HG03139 (cell line): ENCODE results near the gene RPL34.
"Not testable (repeated sequence)": the region's sequence is repeated elsewhere in the genome, so short reads cannot be mapped to it uniquely, and the experiment has no call there.

Experiments
- ATAC-seq: cut with Tn5 transposase; IDR thresholded peaks from one replicate; pipeline ENCODE4 v1.9.1; 2021; ENCODE audit not compliant: unreplicated experiment

The RPL34 gene

DNA sequence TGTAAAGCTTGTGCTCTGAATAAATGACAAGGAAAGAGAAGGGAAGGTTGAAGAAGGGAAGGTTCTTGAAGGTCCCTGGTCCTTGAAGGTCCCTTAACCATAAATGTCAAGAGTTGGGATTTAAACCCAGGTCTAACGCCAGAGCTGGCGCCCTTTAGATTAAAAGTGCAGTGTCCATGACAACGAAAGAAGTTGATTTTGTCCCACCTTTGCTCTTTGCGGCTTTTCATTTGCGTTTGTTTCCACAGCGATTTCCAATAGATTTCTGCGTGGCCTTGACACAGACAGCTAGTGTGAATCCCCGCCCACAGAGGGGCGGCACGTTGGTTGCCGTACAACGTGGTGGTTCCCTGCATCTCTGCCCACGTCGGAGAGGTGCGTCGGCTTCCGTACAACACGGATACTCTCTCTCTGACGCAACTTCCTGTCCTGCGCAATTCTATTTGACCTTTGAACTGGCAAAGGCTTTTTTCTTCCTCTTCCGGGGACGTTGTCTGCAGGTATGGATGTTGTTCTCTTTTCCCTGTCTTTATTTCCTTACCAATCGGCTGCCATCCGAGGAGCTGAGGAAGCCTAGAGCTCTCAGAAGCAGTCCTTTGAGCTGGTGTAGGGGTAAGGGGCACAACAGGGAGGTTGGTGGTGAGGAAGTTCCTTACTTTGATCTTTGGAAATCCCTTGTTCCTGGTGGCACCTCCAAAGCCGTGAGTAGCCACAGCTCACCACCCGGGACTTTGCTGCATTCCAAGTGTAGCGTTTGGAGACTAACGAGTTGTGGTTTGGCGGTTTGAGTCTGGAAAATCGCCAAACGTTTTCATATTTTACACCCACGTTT is at the start of gene RPL34:
Gene RPL34 (plus strand): TSS at position 476 of the 832 bp plus-strand sequence. CDS start 1,384 bp downstream, outside the sequence.
- ATAC-seq: peak; percentile 100

DNA sequence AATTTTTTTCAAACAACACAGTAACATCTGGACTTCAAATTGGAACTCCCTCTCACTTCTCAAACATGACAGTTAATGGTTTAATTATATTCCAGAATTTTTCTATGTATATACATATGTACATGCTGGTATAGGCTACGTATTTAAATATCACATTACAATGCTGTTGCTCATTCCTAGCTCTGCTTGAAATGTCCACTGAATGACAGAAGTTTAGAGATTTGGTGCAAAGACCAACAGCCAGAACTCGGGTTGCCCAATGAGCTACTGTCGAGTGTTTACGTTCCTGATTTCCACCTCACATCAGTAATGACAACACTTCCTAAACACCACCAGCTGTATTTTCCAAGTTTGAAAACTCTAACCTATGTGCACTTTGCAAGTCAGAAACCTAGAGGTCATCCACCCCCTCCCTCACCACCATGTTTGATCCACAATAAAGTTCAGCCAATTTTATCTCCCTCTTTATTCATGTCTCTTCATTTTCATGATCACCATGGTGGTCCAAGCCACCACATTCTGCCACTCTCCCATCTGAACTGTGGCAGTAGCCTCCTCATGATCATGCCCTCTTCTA is 49.3 kb upstream of the RPL34 start:
- no peak for ATAC-seq

DNA sequence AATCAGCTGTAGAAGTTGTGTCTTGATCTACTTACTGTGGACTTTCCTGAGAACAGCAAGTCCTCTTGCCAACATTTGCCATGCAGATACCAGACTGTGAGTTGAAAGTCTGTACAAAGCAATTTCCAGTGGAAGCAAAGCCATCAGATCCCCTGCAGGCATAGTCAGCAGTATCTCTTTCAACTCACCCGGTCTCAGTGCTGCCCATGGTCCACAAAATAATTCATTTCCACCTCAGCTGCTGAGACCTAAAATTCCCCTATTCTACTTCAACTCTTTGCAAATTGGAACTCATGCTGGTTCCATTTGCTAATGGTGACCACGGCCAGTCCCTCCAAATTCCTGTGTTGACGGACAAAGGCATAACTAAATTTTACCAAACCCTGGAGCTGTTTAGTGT is 46.0 kb upstream of the RPL34 start:
- ATAC-seq: no peak

DNA sequence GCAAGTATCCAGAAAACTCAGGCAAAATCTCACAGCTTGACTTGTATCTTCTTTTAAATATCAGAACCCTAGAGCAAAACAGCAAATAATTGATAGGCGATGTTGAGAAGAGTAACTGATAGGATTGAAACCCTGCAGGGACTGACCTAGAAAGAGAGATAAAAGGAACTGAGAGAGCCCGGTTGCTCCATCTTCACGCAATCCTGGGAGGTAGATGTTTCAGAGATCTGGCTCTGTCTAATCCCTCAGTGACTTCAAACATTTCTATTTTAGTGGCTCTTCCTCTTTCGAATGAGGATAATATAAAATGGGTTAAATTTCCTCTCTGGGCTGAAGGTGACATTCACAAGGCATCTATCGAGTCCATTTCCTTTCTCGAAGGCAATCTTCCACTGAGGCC is 39.3 kb upstream of the RPL34 start:
- ATAC-seq: no peak

DNA sequence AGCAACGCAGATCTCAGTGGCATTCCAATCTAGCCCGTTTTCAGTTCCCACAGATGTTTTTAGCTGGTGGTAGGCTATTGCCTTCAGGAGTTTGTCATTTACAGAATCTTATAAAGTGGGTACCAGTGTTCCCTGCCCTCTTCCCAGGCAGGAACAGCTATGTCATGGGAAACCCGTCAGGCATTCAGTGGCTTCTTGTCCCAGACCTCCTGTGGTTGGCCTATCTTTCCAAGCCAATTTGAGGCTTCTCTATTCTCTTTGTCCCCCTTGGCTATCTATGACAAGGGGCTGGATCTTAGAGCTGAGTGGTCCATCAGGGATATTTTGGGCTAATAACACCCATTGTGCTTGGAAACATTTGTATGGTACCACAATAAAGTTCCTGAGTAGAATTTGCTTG is 33.6 kb upstream of the RPL34 start:
- ATAC-seq: no peak

DNA sequence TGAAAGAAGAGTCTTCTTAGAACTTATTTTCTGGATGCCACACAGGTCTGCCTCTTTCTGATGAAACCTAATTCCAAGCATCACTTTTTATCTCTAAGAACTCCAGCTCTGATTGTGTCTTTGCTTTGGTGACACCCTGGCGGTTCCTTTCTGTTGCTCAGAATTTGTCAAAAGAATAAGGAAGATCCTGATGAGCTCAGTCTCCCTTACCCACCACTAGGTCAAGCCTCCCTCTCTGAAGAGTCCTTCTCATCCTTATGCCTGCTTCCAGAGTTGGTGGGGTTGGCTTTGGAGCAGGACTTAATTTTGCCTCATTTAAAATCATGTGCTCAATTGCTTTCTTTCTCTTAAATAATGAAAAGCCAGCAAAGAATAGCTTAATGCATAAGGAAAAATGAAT is 31.5 kb upstream of the RPL34 start:
- no peak for ATAC-seq

DNA sequence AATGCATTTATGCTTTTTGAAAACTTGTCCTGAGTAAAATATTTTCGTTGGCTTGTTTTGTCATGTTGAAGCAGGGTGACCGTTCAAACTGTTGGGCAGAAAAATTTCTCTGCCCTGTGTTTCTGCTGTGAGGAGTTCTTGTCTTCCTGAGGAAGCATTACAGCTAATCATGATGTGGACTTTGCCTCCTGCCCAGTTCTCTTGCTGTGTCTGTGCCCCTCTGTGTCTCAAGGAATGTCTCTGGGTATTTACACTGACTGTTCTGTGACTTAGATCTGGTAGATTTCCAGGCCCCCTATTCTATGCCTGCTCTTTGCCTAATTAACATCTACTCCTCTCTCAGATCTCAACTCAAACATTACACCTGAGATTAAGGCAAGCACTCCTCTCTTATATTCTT is 30.4 kb upstream of the RPL34 start:
- no peak for ATAC-seq

DNA sequence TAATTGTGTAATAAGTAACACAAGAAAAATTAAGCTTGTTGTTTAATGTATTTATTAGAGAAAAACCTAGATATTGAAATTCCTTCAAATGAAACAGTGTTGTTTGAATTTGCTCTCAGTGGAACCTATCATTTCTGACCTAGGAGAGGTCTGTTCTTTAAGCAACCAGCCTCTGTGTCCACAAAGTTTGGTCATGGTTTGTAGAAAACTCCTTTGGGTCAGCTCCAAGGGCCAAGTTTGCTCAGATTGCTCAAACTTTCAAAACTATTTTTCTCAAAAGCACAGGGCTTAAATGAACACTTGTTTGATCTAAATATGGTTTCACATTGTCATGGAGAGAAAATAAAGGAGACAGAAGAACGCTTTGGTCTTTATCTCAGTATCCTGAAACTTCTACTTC is 29.6 kb upstream of the RPL34 start:
- ATAC-seq: no peak

DNA sequence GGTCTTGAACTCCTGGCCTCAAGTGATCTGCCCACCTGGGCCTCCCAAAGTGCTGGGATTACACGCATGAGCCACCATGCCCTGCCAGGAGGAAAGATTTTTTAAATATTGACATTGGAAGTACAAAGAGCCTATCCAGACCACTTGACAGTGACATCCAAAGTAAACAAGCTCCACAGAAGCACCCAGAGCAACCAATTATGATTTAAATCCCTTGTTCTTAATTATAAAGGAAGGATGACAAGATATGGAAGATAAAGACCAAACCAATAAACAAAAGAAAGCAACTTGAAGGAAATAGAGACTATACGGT is 27.7 kb upstream of the RPL34 start:
- ATAC-seq: no peak

DNA sequence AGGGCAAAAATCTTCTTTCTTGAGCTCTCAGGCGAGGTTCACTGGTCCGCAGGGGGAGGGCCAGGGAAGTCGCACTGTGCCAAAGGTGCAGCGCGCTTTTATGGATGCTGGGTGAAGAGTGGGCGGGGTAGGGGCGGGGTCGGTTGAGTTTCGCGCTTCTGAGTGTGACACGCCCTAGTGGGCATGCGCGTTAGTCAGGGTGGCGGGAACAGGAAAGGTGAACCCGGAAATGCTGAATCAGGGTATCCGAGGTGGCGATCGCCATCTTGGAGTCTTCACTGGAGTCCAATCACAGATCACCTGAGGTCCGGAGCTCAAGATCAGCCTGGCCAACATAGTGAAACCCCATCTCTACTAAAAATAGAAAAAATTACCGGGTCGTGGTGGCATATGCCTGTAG is 26.1 kb upstream of the RPL34 start:
- not testable (repeated sequence) for ATAC-seq

DNA sequence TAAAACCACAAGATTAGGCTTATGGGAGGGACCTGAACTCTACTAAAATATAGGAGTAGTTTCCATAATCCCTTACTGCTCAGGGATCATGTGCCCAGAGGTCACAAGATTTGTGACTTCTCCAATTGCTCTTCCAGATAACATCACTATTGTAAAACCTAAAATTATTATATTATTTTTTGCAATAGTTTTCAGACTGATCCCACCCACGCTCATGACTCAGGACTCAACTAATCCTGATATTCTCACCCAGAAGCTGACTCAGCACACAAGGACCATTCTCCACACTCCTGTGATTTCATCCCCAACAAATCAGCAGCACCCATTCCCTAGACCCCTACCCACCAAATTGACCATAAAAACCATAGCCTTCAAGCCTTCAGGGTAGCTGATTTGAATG is 24.0 kb upstream of the RPL34 start:
- no peak for ATAC-seq

DNA sequence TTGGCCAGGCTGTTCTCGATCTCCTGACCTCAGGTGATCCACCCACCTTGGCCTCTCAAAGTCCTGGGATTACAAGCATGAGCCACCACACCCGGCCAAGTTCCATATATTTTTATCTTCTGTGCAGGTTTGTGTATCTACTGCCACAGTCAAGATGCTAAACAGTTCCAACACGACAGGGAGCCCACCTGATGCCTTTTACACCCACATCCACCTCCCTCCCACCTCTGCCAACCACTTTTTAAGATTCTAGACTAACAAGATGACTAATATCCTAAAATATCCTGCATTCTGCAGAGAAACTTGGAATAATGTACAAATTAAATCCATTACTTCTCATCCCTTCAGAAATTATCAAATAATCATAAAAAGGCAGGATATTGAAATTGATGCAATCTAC is 19.3 kb upstream of the RPL34 start:
- no peak for ATAC-seq

DNA sequence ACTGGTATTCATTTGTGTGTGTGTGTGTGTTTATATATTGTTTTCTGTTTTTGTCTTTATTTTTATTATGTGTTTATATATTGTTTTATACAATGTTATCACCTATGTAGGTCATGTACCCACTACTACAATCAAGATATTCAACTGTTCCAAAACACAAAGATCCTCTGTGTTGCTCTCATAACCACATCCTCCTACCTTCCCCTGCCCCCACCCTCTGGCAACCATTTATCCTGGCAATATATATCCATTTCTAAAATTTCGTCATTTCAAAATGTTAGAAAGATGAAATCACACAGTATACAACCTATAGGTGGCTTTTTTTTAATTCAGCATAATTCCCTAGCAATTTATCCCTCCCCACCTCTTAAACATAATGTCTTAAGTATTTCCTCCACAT is 18.8 kb upstream of the RPL34 start:
- ATAC-seq: no peak

DNA sequence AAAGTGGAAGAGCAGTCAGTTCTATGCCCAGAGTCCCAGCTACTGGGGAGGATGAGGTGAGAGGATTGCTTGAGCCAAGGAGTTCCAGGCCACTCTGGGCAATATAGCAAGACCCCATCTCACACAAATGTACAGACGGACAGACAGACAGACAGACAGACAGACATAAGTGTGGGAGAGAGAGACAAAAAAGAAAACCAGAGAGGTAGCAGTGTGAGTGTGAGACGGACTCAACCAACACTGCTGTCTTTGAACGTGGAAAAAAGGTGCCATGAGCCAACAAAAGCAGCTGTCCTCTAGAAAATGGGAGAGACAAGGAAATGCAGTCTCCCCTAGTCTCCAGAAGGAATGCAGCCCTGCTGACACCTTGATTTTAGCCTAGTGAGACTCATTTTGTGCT is 18.2 kb upstream of the RPL34 start:
- ATAC-seq: no peak

DNA sequence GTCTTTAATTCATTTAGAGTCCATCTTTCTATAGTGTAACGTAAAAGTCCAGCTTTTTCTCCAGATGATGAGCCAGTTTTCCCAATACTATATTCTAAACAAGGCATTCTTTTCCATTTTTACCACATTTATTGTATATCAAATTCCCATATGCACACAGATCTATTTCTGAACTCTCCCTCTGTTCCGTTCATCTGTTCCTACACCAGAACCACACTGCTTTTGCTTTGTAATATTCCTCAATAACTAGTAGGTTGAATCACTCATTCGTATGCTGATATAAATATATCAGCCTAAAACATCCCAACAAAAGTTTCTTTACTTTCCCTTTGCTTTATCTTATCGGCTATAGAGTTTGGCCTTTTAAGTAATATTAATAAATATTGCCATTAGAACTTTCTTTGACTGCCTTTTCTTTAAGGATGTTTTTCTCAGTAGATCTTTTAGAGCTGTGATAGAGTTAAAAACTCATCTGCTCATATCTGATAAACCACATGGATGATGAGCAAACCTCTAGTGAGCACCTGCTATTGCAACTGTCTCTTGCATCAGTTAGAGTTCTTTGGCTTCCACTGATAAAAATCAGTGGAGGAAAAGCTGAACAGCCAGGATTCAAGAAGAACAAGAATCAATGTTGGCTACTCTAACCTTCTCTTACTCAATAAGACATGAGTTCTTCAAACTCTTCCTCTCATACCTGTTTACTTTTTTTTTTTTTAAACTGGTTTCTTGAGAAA is 13.1 kb upstream of the RPL34 start:
- no peak for ATAC-seq

DNA sequence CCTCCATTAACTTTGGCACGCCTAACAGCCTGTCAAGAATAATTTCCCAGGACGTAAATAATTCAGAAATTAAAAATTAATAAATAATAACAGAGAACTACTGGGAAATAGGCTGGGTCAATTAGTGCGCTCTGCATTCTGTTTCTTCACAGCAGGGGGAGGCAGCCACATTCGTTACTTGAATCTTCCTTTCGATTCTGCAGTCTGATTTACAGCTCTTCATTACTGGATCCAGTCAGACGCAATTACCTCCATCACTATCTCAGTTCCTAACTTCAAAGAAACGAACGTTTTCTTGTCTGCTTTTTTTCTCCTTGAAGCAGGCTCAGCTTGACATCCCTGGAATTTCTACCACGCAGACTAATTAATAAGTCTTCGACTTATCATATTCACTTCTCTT is 9.0 kb upstream of the RPL34 start:
- ATAC-seq: no peak

DNA sequence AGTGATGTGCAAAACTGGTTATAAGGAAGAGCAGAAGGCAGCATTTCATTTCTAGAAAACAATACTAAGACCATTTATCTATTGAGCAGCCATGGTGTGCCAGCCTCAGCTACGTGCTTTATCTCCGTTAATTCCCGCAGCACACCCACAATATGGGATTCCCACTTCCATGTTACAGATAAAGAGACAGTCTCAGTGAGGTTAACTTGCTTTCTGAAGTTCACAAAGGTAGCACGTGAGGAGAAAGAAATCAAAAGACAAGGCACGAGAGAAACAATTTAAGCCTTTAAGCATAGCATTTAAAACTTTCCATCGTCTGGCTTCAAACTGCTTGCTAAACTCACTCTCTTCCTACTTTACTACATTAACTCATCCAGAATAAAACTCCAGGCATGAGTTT is 8.0 kb upstream of the RPL34 start:
- no peak for ATAC-seq

DNA sequence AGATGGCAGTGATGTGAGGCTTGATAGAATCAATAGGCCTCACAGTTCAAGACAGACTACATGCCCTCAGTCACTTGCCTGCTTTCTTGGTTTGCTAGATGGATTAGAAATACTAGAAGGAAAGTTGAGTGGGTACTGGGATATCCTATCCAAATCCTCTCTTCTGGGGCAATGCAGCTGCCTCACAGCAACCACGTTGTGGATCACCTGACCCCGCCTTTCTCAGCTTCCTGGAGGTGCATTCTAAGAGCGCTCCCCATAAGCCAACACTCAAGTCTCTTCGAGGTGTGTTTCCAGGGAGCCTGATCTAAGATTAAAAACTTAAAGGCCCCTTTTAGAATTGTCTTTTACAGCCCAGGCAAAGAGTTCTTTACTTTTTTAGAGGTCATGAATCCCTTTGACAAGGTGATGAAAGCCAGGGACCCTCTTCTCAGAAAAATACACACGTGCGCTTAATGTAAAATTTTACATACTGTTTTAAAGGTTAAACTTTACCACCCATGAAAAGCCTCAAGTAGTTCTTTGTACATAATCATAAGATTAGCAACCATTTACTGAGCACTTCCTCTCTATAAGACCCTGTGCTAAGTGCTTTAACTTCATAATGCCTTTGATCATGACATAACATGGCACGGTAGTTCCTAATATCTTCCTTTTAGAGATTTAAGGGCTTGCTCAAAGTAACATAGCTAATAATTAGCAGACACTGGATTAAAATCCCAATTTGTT is 840 bp upstream of the RPL34 start:
- no peak for ATAC-seq

DNA sequence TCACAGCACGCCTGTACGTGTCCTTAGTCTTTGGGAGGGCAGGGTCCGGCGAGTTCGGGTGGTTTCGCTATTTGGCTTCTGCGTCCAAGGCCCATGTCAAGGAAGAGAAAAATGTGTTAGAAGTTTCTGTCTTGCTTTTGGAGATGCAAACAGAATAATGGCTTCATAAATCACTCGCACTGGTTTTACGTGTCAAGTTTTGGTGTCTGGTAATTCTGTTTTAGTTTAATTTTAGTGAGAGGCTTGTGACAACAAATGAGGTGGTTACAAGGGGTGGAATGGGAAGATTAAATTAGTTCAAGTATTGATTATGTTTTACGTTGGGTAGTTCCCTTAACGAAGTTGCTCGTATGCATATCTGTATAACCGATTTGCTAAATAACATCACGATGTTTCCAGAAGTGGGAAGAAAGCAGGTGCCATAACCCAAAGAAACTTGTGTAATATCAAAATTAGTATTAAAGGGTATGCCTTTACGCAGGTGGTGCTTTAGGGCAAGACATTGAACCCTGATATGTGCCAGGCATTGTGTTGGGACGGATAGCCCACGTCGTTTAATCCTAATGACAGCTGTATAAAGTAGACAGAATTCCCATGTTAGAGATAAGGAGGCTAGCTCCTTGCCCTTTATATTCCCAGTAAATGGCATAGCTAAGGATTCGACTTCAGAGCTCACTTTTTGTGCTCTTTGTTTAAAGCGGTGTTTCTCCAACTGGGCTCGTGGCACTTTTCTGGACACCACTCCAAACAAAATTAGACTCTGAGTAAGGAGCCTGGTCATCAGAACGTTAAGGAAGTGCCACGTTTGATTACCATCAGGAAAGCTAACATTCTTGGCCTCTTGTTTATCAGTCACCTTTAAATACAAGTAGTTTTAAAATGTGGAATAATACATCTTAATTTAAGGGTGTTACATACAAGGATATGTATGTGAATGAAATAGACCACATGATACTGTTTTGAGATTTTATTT is 843 bp downstream of the RPL34 start:
- ATAC-seq: peak; percentile 4

DNA sequence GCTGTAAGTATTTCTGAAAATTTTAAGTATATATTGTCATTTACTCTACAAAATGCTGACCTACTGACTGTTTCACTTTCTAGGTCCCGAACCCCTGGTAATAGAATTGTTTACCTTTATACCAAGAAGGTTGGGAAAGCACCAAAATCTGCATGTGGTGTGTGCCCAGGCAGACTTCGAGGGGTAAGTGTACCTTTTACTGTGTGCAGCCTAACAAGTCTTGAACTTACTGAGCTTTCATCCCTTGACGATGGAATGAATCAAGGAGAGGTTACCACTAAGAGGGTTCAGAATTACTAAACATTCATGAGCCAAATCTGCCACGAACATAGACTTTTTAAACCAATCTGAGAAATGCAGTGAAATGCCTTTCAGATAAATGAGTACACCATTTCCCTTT is 1.6 kb downstream of the RPL34 start:
- no peak for ATAC-seq

DNA sequence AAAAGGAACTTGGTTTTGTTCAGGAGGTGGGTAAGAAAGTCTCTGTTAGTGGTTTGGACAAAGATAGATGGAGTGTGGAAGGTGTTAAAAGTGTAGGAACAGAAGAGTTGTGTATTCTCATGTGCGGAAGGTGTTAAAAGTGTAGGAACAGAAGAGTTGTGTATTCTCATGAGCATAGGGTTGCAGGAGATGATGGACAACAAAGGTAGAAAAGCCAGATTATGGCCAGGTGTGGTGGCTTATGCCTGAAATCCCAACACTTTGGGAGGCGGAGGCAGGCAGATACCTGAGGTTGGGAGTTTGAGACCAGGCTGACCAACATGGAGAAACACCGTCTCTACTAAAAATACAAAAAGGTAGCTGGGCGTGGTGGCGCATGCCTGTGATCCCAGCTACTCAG is 2.5 kb downstream of the RPL34 start:
- ATAC-seq: no peak
